HPDE6-E6E7 (cell line): Measurements from ENCODE around the gene PHYKPL.

Experiments used
- DNase-seq: peaks from one replicate; pipeline ENCODE4 v3.0.0; 2011; ENCODE audit warnings: missing footprints; ENCODE audit errors: extremely low spot score

The PHYKPL gene

DNA sequence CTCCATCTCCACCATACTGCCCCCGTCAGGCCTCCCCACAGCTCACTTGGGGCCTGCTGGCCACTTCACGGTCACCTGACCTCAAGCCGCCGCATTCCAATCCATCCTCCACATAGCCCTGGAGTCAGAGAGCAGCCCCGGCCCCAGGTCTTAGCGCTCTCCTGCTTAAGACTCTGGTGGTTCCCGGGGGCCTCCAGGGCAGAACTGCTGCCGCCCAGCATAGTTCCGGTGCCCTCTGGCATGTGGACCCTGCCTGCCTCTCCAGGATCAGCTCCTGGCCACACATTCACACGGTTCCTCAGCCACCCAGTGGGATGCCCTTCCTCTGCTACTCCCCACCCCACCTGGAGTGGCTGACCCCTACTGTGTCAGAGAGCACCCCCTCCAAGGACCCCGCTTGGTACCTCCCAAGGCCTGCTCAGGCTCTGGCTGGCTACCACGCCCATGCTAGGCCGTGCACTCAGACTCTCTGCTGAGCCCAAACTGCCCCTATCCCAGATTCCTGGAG, 8.7 kb downstream of the PHYKPL start:
- no peak for DNase-seq

DNA sequence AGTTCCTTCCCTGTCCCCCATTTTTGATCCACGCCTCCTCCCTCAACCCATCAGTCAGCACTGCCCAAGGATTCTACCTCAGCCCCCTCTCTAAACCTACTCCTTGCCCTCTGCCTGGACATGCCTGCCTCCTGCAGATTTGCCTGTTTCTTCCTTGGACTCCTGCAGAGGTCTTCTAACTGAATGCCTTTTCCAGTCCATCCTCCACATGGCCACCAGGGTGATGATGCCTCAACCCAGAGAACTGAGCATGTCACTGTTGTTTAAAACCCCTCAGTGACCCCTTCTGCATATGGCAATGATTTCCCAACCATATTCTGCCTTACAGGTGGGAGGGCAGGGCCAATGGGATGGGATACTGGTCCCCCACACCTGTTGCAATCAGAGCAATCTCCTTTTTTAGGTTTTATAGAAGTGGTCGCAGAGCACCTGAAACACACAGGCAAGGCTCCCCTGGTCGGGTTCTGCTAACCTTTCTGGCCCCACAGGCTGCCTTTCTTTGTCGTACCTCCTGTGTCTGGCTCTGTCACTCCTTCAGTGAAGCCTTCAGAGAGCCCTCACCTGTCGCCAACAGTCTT, 9.3 kb downstream of the PHYKPL start:
- DNase-seq, result no peak

DNA sequence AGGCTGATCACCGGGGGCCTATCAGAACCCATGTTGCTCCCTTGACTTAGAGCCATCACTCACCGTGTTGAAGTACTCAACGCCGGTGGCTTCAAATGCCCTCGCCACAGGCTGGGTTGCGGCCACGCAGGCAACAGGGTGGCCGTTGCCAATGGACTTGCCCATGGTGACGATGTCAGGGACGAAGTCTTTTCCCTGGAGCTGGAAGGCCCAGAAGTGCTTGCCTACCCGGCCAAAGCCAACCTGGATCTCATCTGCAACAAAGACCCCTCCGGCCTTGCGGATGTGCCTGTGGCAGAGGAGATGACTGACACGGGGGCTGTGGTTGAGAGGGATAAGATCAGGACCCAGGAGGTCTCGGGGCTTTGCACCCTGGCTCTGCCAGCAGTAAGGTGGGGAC, 10.3 kb downstream of the PHYKPL start:
- DNase-seq, result no peak

DNA sequence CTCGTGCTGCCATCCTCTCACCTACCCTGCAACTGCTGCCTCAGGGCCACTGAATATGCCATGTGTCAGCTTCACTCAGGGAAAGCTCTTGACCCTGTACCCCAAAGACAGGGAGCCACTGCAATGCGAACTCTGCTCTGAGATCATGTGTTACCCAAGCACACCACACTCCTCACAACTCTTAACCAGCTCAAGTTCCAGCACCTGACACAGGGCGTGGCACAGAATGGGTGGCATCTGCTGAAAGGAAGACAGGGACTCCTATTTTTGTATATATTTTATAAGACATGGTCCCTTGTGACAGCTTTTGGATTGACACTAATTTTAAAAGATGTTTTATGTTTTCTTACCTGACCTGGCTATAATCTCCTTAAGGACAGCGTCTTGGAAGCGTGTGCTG, 10.7 kb downstream of the PHYKPL start:
- DNase-seq, result no peak

DNA sequence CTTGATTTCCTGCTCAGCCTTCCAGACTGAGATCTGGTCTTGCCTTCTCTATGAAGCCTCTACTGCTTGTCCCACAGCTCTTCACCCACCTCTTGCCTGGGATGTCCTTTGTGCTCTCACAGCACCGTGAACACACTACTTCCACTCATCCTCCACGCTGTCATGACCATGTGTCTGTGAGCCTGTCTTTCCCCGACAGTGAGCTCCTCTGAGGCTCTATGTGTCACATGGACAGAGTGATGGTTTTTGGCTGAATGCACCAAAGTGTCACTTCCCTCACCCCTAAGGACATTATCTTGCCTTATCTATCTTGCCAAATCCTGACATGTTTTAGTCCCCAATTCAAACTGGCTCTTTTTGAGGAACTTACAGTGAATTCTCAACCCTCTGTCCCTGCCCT, 11.3 kb downstream of the PHYKPL start:
- DNase-seq, result no peak

DNA sequence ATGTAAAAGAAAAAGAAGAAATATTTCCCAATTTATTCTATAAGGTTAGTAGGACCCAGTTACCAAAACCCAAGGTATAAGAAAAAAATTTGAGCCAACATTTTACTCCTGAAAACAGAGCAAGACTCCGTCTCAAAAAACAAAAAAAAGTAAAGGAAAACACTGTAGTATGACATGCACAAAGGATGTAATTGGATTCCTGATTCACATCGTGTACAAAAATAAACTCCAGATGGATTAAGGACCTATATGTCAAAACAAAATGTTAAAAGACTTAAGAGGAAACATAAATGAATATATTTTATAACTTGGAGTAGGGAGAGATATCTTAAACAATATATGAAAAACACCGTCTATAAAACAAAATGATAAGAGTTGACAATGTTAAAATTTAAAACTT, 13.8 kb downstream of the PHYKPL start:
- DNase-seq, result no peak

DNA sequence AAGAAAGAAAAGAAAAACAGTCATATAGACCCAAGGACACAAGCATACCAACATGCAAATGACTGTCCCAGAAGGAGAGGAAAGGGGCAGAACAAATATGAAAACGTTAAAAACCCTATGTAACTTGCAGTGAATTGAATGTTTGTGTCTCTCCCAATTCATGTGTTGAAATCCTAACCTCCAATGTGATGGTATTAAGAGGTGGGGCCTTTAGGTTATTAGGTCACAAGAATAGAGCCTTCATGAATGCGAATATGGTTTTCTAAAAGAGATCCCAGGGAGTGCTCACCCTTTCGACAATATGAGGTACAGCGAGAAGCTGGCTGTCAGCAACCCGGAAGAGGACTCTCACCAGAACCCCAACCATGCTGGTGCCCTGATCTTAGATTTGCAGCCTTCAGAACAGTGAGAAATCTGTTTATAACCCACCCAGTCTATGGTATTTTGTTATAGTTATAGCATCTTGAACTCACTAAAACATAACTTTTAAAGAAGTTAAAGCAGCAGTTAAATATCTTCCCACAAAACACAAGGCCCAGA, 14.3 kb downstream of the PHYKPL start:
- DNase-seq, result no peak

DNA sequence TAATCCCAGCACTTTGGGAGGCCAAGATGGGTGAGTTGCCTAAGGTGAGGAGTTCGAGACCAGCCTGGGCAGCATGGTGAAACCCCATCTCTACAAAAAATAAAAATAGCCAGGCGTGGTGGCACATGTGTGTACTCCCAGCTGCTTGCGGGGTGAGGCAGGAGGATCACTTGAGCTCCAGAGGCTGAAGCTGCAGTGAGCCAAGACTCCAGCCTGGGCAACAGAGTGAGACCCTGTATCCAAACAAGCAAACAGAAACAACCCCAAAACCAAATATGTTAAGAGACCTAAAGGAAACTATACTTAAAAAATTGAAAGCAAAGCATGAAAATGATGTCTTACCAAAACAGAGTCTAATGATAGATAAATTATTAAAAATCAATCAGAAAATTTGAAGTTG, 15.8 kb downstream of the PHYKPL start:
- DNase-seq, result no peak

DNA sequence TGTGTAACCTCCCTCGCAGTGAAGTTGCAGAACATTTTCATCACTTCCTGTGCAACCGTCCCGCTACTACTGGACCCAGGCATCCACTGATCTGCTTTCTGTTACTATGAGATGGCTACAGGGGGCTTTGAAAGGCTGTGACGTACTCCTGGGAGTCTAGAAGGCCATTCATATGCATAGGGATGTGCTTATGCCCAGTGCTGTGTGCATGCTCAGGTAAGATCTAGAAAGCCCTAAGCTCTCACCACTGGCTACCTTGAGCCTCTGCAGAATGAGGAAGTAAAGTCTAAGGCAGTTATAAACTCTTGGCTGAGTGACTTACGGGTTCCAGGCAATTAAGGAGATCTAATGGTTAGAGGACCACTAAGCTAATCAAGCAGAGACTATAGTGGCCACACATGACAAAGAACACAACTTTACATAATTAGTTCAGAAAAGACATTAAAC, 16.5 kb downstream of the PHYKPL start:
- no peak for DNase-seq

DNA sequence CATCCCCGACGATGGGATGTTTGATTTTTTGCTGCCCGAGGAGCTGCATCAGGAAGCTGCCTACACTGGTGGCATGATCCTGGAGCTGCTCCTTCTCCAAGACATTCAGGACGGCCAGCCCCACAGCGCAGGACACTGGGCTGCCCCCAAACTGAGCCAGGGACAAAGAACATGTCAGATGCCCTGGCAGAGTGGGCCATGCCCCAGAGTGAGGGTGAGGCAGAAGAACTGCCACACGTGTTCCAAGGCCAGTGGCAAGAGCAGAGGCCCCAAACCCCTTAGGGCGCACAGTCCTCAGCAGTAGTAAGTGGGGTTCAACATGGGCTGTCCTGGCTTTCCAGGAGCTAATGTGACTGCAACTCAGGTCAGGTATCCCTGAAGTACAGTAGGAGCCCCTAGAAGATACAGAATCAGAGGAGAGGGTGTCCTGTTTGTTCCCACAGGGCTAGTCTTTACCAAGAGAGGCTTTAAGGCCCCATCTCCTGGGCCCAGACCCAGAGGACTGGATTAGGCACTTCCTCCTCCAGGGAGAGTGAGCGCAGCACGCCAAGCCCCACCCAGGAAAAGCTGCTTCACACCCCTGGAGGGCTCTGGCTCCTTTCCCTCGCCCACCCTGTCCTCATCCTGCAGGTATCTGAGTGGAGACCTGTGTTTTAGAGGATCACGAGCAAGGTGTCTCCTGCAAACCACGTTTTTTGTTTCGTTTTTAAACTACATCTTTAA, 17.2 kb downstream of the PHYKPL start:
- DNase-seq, result no peak

DNA sequence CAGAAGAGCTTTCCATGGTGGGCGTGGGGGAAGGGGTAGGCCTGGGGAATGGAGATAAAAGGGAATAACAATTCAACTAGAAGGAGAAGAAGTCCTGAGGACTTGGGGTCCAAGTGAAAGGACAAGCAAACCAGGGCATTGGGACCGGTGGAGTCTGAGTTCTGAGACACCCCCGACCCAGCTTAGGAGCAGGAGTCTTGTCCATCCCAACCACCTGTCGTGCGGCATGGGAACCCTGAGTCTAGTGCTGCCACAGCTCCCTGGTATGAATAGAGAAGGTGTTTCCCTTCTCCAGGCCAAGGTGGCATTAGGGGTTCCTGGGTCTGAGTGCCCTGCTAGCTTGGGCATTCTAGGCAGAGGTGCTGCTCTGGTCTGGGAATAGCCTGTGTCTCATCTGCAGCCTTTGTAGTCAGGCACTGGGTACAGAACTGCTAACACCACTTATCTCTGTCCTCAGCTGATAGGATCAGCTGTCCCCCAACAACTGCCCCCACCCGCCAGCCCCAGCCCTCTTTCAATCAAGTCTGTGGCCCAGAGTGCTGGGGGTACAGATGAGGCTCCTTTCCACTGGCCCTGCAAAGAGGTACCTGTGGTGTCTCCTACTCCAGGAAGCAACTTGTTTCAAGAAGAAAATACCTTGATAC, 18.3 kb downstream of the PHYKPL start:
- DNase-seq, result no peak

DNA sequence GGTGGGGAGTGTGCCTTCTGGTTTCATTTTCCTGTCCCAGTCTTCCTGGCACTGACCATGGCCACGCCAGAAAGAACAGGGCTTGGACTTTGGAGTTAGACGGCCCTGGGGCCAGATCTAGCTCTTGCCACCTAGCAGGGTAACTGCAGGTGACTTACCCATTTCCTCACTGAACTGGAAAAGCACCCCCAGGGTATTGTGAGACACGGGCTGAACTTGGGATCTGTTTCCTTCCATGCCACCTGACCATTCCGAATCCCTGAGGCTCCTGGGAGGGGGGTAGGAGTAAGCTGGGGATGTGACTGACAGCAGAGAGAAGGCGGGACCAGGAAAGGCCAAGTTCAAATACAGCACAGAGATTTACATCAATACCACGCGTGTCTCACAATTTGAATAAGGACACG, 18.9 kb downstream of the PHYKPL start:
- no peak for DNase-seq

DNA sequence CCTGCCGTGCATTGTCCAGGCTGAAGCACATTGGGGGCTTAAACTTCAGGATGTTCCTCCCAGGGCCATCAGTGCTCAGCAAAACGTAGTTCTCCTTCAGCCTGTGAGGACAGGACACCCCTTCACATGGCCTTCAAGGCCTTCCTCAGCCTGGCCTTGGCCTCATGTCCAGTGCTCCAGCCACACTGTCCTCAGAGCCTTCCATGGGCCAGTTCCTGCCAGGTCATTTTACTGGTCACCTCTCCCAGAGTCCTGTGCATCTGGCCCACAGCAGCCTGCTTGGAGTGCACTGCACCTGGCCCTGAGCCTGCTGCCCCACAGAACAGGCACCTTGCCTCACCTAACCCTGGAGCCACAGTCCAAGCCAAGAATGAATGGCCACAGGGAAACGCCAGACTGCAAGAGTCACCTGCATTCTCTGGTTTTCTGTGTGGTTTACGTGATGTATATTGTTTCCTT, 19.6 kb downstream of the PHYKPL start:
- DNase-seq, result no peak

DNA sequence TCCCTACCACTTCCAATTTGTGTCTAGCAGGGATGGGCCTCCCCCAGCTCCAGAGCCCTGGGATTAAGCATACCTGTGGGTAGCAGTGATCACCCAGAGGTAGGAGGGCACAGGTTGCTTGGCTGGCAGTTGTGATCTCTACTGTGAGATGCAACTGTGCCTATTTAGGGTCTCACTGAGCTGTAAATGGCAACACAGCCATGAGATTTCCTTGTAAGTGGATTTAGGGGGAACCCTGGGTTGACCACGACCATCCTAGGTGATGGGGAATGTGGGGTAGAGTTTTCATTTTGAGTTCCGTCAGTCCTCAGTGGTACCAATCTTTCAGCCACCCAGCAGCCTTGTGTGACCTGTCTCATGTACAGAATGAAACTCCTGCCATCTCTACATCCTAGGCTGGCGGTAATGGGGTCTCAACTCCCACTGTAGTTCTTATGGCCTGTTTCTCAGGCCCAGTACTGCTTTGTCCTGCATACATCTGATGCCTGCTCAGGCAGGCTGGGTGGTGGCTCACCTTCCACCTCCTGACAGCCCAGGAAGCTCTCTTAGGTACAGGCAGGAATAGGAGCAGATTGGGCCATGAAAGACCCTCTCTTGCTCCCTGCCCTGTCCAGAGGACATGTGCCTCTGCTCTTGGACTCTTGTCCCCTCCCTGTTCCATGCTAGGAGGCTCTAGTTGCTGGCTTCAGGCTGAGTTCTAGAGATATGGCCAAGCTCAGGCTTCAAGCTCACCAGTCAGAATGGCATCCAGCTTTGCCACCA, 20.2 kb downstream of the PHYKPL start:
- no peak for DNase-seq

DNA sequence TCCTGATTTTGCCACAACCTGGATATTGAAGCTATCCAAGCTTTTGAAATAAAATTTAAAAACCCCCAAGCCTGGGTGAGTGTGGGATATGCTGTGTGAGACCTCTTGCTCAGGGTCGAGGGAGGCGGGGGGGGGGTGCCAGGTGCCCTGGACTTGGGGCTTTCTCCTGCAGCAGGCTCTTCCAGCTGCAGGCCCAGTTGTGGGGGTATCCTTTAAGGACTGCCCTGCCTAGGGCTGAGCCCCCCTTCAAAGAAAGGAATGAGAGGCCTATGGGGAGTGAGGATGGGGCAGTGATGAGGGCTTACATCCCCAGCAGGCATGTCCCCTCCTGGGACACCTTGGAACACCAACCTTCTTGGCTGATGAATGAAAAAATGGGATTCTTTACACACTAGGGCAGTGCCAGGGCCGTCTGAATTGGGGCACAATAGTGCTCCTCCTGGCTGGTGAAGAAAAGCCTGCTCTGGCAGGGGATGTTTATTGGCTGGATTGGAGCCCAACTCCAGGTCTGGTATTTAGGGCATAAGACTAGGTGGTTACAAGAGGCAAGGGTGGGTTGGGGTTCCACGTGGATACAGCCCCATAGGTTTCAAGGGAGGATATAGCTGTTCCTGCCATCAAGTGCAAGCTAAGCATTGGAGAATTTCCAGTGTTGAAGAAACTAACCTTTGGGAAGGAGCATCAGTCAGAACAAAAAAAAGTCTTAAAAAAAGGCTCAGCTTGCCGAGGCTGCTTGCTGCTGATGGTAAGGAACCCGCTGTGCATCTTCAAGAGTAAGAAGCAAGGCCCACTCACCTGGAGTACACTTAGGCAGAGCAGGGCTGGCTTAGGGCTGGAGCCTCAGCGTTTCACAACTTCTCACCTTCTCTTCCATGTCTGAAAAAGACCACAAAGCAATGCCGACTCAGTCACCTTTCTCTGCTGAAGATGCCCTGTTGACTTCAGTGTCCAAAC, 21.2 kb downstream of the PHYKPL start:
- no peak for DNase-seq

DNA sequence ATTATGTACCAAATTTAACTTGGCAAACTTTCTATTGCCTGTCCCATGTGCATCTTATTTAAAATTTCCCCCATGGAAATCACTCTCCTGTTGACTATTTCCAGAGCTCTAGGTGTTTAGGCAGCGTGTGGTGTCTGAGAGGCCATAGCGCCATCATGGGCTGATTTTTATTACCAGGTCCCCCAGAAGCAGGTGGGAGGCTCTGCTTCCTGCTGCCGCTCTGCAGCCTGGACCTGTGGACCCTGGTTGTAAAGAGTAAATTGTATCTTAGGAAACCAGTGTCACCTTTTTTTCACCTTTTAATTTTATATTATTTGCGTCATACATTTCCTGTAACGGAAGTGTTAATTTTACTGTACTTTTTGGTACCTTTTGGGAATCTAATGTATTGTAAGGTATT, 21.9 kb downstream of the PHYKPL start:
- no peak for DNase-seq

DNA sequence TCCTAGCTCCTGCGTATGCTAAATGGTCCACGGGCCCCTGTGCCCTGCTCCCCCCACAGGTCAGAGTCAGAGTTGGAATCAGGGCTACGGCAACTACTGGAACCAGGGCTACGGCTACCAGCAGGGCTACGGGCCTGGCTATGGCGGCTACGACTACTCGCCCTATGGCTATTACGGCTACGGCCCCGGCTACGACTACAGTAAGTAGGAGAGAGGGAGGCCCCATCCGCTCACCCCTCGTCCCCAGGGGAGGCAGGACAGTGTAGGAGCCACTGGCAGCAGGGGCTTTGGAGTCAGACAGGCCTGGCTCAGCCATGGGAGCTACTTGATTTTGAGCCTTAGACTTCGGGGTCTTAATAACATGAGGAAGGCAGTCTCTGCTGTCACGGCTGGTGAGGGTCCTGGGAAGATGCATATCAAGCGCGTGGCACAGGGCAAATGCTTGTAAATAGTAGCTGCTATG, 22.5 kb downstream of the PHYKPL start:
- DNase-seq, result no peak

DNA sequence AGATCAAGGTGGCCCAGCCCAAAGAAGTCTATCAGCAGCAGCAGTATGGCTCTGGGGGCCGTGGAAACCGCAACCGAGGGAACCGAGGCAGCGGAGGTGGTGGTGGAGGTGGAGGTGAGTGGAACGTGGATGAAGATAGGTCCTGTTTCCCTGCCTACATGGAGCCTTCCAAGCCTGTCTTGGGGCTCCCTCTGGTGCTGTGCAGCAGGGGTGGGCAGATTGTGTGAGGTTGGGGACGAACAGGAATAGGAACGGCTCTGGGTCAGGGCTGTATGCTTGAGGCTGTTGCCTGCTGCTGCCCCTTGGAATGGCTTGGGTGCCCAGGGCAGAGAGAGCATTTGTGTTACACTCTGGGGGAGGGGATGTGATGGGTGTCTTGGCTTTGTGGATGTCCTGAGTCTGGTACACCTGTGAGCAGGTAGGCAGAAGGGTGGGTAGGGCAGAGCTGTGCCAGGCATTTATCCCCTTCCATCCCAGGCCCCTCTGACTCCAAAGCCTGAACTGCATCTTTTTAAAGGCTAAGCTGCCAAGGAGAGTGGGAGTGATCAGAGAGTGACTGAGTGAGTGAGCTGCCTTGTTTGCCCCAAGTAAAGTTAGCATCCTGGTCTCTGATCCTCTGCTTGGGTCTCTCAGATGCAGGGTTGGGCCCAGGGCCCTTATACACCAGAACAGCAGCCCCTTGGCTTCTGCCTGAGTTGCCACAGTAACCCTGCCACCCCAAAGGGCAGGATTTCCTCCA, 23.1 kb downstream of the PHYKPL start:
- no peak for DNase-seq

DNA sequence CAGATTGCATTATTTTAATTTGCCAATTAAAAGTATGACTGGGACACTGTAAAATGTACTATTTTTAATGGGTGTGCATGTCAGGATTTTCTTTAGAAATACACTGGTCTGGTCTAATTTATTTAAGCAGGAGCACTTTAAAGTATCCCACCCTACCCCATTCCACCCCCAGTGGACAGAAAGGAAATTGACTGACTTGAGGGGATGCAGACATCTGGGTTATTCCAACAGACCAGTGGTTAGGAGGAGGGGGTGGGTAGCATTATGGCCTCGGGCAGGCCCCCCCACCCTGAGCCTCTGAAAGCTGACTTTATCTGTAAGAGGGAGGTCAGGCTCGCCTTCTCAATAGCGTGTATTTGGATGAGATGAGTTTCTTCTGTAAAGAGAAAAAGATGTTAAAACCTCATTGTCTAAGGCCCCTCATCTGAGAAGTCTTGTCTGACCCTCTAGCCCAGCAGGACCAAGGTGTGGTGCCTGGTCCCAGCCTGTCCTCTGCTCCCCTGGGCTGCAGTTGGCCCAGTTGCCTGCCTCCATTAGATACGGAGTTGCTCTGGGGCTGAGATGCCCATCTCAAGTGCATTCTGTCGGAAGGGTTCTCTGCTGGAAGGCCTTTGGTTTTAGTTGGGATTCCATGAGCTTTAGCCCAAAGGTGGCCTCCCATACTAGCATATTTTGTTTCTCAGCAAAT, 23.9 kb downstream of the PHYKPL start:
- no peak for DNase-seq
